ENCODE measurements around the gene KBTBD2. TPM values are rescaled to one million over a fixed set of nuclear protein-coding genes. Genes with fewer than 3 reads are reported as not detected.

Gene KBTBD2
- total and polyA plus RNA-seq, 2 donors (not counting 3 experiments of a cell fraction or from before 2014, with no cell fraction given), result 24.8 to 36.6 TPM

DNA sequence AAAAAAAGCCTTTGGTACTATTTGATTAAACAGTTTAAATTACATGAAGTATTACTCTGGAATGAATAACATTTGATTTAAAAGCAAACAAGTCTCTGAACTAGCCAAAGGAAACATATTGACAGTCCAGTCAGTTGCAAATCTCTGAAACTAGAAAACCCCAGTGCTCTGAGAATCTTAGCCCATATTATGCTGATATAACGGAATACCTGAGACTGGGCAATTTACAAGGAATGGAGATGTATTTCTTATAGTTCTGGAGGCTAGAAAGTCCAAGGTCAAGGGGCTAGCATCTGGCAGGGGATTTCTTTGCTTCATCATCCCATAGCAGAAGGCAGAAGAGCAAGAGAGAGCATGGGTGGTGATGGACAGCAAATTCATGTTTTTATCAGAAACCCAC is 44.0 kb upstream of the KBTBD2 start:
- no peak overlapping the region for H3K9ac ChIP-seq (replicated peaks; ENCODE audit: extremely low read depth, insufficient read depth, low read length)
- H3K9me1 ChIP-seq (replicated peaks; ENCODE audit: control insufficient read depth, extremely low read depth, insufficient read depth, low read length), result no peaks in the 10 kb centered on the region
- no peaks in the 10 kb centered on the region for H4K20me1 ChIP-seq (replicated peaks; ENCODE audit: control insufficient read depth, extremely low read depth, insufficient read depth, low read length)
- H3K4me1 ChIP-seq (ENCODE audit: control insufficient read depth, extremely low read depth, insufficient read depth, low read length), result peaks cover 9% of the 10 kb centered on the region
- H2AFZ ChIP-seq (ENCODE audit: low read depth, low read length), result no peak overlapping the region
- ChIA-PET POLR2A (no interaction called here), CTCF (no interaction called here)
- BruUV-seq (replicated peaks), result no TSS peak
- H3K4me3 ChIP-seq (replicated peaks in 1 of 3; ENCODE audit: insufficient read depth in 1 of 3, low read depth in 1 of 3, low read length in 3 of 3), result no peak overlapping the region
- H3K79me2 ChIP-seq (ENCODE audit: control insufficient read depth, insufficient read depth, low read length), result peaks cover 37% of the 10 kb centered on the region
- no peak overlapping the region for H3K4me2 ChIP-seq (ENCODE audit: insufficient read depth, low read length)
- H3K36me3 ChIP-seq (ENCODE audit: control insufficient read depth in 2 of 2, extremely low read depth in 1 of 2, insufficient read depth in 2 of 2, low read length in 2 of 2), result peaks cover 0 to 7% of the 10 kb centered on the region in 2 experiments
- no peak for TF ChIP-seq POLR2AphosphoS5 (IDR thresholded peaks at IDR 0.05; ENCODE audit: insufficient read depth, low read depth, low read length)
- no peak for TF ChIP-seq EZH2 (IDR thresholded peaks at IDR 0.05; ENCODE audit: borderline replicate concordance, low read depth, low read length, severe bottlenecking)
- no peak for TF ChIP-seq FOS (IDR thresholded peaks at IDR 0.05; ENCODE audit: borderline replicate concordance, insufficient read depth, low read length)
- DNase-seq (ENCODE audit: low read depth, low spot score) (no peak), FAIRE-seq (no peak)
- no peaks in the 10 kb centered on the region for H3K27me3 ChIP-seq (ENCODE audit: control insufficient read depth in 2 of 2, insufficient read depth in 2 of 2, low read length in 2 of 2)
- intact Hi-C loops (cut with micrococcal nuclease) (no loop called here), dilution Hi-C loops (cut with MboI; ENCODE audit: extremely low pct_ligation_motif_present, low sequenced_read_pairs) (no loop called here)
- H3K27ac ChIP-seq (ENCODE audit: insufficient read depth, low read depth, low read length), result no peak overlapping the region
- H3K9me3 ChIP-seq (replicated peaks; ENCODE audit: control insufficient read depth, insufficient read depth, low read length), result no peaks in the 10 kb centered on the region

GRCh38 chr7:32930378-32930777 is 38.8 kb upstream of the KBTBD2 start:
- DNase-seq (ENCODE audit: low read depth, low spot score) (no peak), FAIRE-seq (no peak)
- H3K27ac ChIP-seq (ENCODE audit: insufficient read depth, low read depth, low read length), result no peak overlapping the region
- no peak overlapping the region for H3K4me3 ChIP-seq (replicated peaks in 1 of 3; ENCODE audit: insufficient read depth in 1 of 3, low read depth in 1 of 3, low read length in 3 of 3)
- H3K9me1 ChIP-seq (replicated peaks; ENCODE audit: control insufficient read depth, extremely low read depth, insufficient read depth, low read length), result no peaks in the 10 kb centered on the region
- CTCF ChIA-PET, result no interaction called here
- peaks cover 3% of the 10 kb centered on the region for H3K79me2 ChIP-seq (ENCODE audit: control insufficient read depth, insufficient read depth, low read length)
- H3K4me1 ChIP-seq (ENCODE audit: control insufficient read depth, extremely low read depth, insufficient read depth, low read length), result no peaks in the 10 kb centered on the region
- H2AFZ ChIP-seq (ENCODE audit: low read depth, low read length), result no peak overlapping the region
- POLR2A ChIA-PET, result no interaction called here
- no peak overlapping the region for H3K9ac ChIP-seq (replicated peaks; ENCODE audit: extremely low read depth, insufficient read depth, low read length)
- no peaks in the 10 kb centered on the region for H3K27me3 ChIP-seq (ENCODE audit: control insufficient read depth in 2 of 2, insufficient read depth in 2 of 2, low read length in 2 of 2)
- H3K9me3 ChIP-seq (replicated peaks; ENCODE audit: control insufficient read depth, insufficient read depth, low read length), result no peaks in the 10 kb centered on the region
- BruUV-seq (replicated peaks), result no TSS peak
- H3K4me2 ChIP-seq (ENCODE audit: insufficient read depth, low read length), result no peak overlapping the region
- peaks cover 3 to 15% of the 10 kb centered on the region in 2 experiments for H3K36me3 ChIP-seq (ENCODE audit: control insufficient read depth in 2 of 2, extremely low read depth in 1 of 2, insufficient read depth in 2 of 2, low read length in 2 of 2)
- TF ChIP-seq MAX (IDR thresholded peaks at IDR 0.05; ENCODE audit: insufficient read depth, insufficient read length), result no peak
- no peak for TF ChIP-seq GATA2 (IDR thresholded peaks at IDR 0.05; ENCODE audit: insufficient read depth, insufficient read length, low read depth, low read length)
- TF ChIP-seq MYC (IDR thresholded peaks at IDR 0.05; ENCODE audit: low read depth, low read length), result no peak
- no peak for TF ChIP-seq POLR2A (IDR thresholded peaks at IDR 0.05; ENCODE audit: low read depth, low read length)
- no peak for TF ChIP-seq EZH2 (IDR thresholded peaks at IDR 0.05; ENCODE audit: borderline replicate concordance, low read depth, low read length, severe bottlenecking)
- no peak for TF ChIP-seq CTCF (IDR thresholded peaks at IDR 0.05; ENCODE audit: extremely low read depth in 1 of 2, insufficient read depth in 1 of 2, low read depth in 1 of 2, low read length in 2 of 2)
- no peak for TF ChIP-seq POLR2AphosphoS5 (IDR thresholded peaks at IDR 0.05; ENCODE audit: insufficient read depth, low read depth, low read length)
- no peak for TF ChIP-seq JUN (IDR thresholded peaks at IDR 0.05; ENCODE audit: borderline replicate concordance, insufficient read depth, insufficient read length, low read depth)
- no peak for TF ChIP-seq FOS (IDR thresholded peaks at IDR 0.05; ENCODE audit: borderline replicate concordance, insufficient read depth, low read length)
- intact Hi-C loops (cut with micrococcal nuclease) (no loop called here), dilution Hi-C loops (cut with MboI; ENCODE audit: extremely low pct_ligation_motif_present, low sequenced_read_pairs) (no loop called here)
- H4K20me1 ChIP-seq (replicated peaks; ENCODE audit: control insufficient read depth, extremely low read depth, insufficient read depth, low read length), result no peaks in the 10 kb centered on the region

All from endothelial cell of umbilical vein (primary cell).